Tibial nerve (tissue), 4 donors: ENCODE measurements around the gene YRDC. TPM values are rescaled to one million over a fixed set of nuclear protein-coding genes. Genes with fewer than 3 reads are reported as not detected.

Source experiments
- DNase-seq, 2 donors: peaks; one replicate each; pipeline ENCODE4 v3.0.0-alpha.2; 2019; ENCODE audit warnings: low spot score in 2 of 2
- H3K27ac ChIP-seq, 4 donors: fragments of 200-600 bp; sonication (generic) in 3 of 4; one replicate each; pipeline ENCODE4 v1.5.1; 2017 to 2019; ENCODE audit warnings: mild to moderate bottlenecking in 1 of 4
- H3K27me3 ChIP-seq, 2 donors: fragments of 200-600 bp; sonication (generic) in 1 of 2; one replicate each; pipeline versions ENCODE4 v1.5.1 to v1.6.0; 2017 to 2019
- H3K36me3 ChIP-seq, 3 donors: fragments of 200-600 bp; sonication (generic); one replicate each; pipeline ENCODE4 v1.5.1; 2018 to 2019
- H3K4me1 ChIP-seq, 4 donors: fragments of 200-600 bp; sonication (generic) in 3 of 4; one replicate each; pipeline ENCODE4 v1.5.1; 2017 to 2019
- H3K4me3 ChIP-seq, 4 donors: fragments of 200-600 bp; sonication (generic) in 3 of 4; one replicate each; pipeline ENCODE4 v1.5.1; 2017 to 2019; ENCODE audit warnings: mild to moderate bottlenecking in 1 of 4, moderate library complexity in 1 of 4
- H3K9me3 ChIP-seq, 4 donors: fragments of 200-600 bp; sonication (generic) in 3 of 4; one replicate each; pipeline ENCODE4 v1.5.1; 2017 to 2019
- CTCF ChIP-seq, 5 experiments: fragments of 200-600 bp in 3 of 5; fragments of 450-650 bp in 2 of 5; sonication (generic) in 3 of 5; IDR thresholded peaks; one replicate each; pipeline ENCODE4 v1.5.1; 2016 to 2019; ENCODE audit warnings: antibody characterized with exemption in 5 of 5, mild to moderate bottlenecking in 3 of 5, moderate library complexity in 2 of 5
- EP300 ChIP-seq, 2 donors: sonication (generic); formaldehyde crosslinking; IDR thresholded peaks; one replicate each; pipeline ENCODE4 v1.6.1; 2017; ENCODE audit warnings: antibody characterized with exemption in 2 of 2, mild to moderate bottlenecking in 1 of 2
- POLR2A ChIP-seq, 2 donors: fragments of 450-650 bp; IDR thresholded peaks; one replicate each; pipeline ENCODE4 v1.6.1; 2017; ENCODE audit warnings: antibody characterized with exemption in 2 of 2, mild to moderate bottlenecking in 2 of 2, moderate library complexity in 2 of 2
- WGBS, 2 donors: methylation state at CpG; one replicate each; pipeline ENCODE4 v1.1.5; 2018; 5-methylcytosine and 5-hydroxymethylcytosine counted together
- total RNA-seq, 4 donors: library from RNA; depleted of rRNA; stranded (reverse); fragments of >200 nt; gene quantifications; one replicate each; pipeline ENCODE4 v1.1.0, GENCODE V29; 2016

The YRDC gene
- total RNA-seq, 4 donors from 2014 or later = 8.1 to 13.8 (median 10.8) TPM

- H3K27me3 ChIP-seq = peaks cover 0 to 83% of the 10 kb centered on the region in 2 donors
- no peak for TF ChIP-seq EP300 (IDR thresholded peaks at IDR 0.05)
- no peak for TF ChIP-seq CTCF (IDR thresholded peaks at IDR 0.05)
- no peak for TF ChIP-seq POLR2A (IDR thresholded peaks at IDR 0.05)
- no peak overlapping the region for H3K4me3 ChIP-seq
- peaks cover 0 to 12% (median 2%) of the 10 kb centered on the region in 4 donors for H3K4me1 ChIP-seq
- no peak overlapping the region for H3K27ac ChIP-seq
- peaks cover 0 to 12% (median 0%) of the 10 kb centered on the region in 4 donors for H3K9me3 ChIP-seq
- WGBS, 2 donors = 3 to 6% methylated on average over 26 to 27 of the region's 27 CpGs
- no peak for DNase-seq
- H3K36me3 ChIP-seq = no peaks in the 10 kb centered on the region
Observed at GRCh38 chr1:37765916-37766664, 41.9 kb downstream of the YRDC start.

GRCh38 chr1:37764888-37765441, 43.0 kb downstream of the YRDC start, which contains the start of gene EPHA10:
Gene EPHA10, minus strand, starts transcription at chr1:37765120. Its CDS starts 54 bp downstream, at chr1:37765066.
- WGBS, 2 donors = 3% methylated on average over 18 to 26 of the region's 33 CpGs
- Histone ChIP-seq H3K9me3 (peaks cover 0 to 12% (median 0%) of the 10 kb centered on the region in 4 donors), H3K36me3 (no peaks in the 10 kb centered on the region), H3K27ac (no peak within 1 kb of the TSS), H3K27me3 (peaks cover 0 to 95% of the 10 kb centered on the region in 2 donors), H3K4me3 (no peak within 1 kb of the TSS), H3K4me1 (peaks cover 0 to 12% (median 2%) of the 10 kb centered on the region in 4 donors)
- no peak for DNase-seq
- TF ChIP-seq CTCF (IDR thresholded peaks at IDR 0.05) = no peak
- no peak for TF ChIP-seq POLR2A (IDR thresholded peaks at IDR 0.05)
- no peak for TF ChIP-seq EP300 (IDR thresholded peaks at IDR 0.05)

GRCh38 chr1:37764414-37764825, 43.6 kb downstream of the YRDC start:
- Histone ChIP-seq H3K36me3 (no peaks in the 10 kb centered on the region), H3K9me3 (peaks cover 0 to 12% (median 0%) of the 10 kb centered on the region in 4 donors), H3K4me3 (no peak overlapping the region), H3K27me3 (peaks cover 0 to 95% of the 10 kb centered on the region in 2 donors), H3K4me1 (peaks cover 0 to 12% (median 2%) of the 10 kb centered on the region in 4 donors), H3K27ac (no peak overlapping the region)
- TF ChIP-seq POLR2A (IDR thresholded peaks at IDR 0.05) (no peak), EP300 (IDR thresholded peaks at IDR 0.05) (no peak), CTCF (IDR thresholded peaks at IDR 0.05) (no peak)
- 5 to 6% methylated on average over 29 of the region's 29 CpGs for WGBS, 2 donors
- no peak for DNase-seq

GRCh38 chr1:37763791-37764413, 44.1 kb downstream of the YRDC start:
- no peak for TF ChIP-seq POLR2A (IDR thresholded peaks at IDR 0.05)
- no peak for TF ChIP-seq EP300 (IDR thresholded peaks at IDR 0.05)
- TF ChIP-seq CTCF (IDR thresholded peaks at IDR 0.05) = no peak
- Histone ChIP-seq H3K4me1 (peaks cover 0 to 12% (median 2%) of the 10 kb centered on the region in 4 donors), H3K4me3 (no peak overlapping the region), H3K9me3 (peaks cover 0 to 12% (median 0%) of the 10 kb centered on the region in 4 donors), H3K36me3 (no peaks in the 10 kb centered on the region), H3K27ac (no peak overlapping the region), H3K27me3 (peaks cover 0 to 95% of the 10 kb centered on the region in 2 donors)
- WGBS, 2 donors = 23 to 28% methylated on average over 23 to 24 of the region's 25 CpGs
- no peak for DNase-seq
